Measurements from ENCODE around the gene ENTR1.

ENTR1 gene

GRCh38 chr9:136372561-136373299 lies 37.7 kb downstream of the ENTR1 start:
- H3K27ac ChIP-seq = peak overlapping the region; percentile 87
- no peaks in the 10 kb centered on the region for H3K27me3 ChIP-seq (ENCODE audit: insufficient read depth, low read depth, severe bottlenecking)
- TF ChIP-seq CTCF (IDR thresholded peaks at IDR 0.05; ENCODE audit: low read depth, low read length) = peak; percentile 66
- peaks cover 27% of the 10 kb centered on the region for H3K36me3 ChIP-seq
- no peaks in the 10 kb centered on the region for H3K9me3 ChIP-seq (ENCODE audit: severe bottlenecking)
- H3K4me3 ChIP-seq (ENCODE audit: low read depth, low read length) = peak overlapping the region; percentile 43
- DNase-seq = peak; percentile 74

GRCh38 chr9:136372006-136372405 lies 38.4 kb downstream of the ENTR1 start:
- Histone ChIP-seq H3K36me3 (peaks cover 31% of the 10 kb centered on the region), H3K9me3 (ENCODE audit: severe bottlenecking) (no peaks in the 10 kb centered on the region), H3K4me3 (ENCODE audit: low read depth, low read length) (no peak overlapping the region; the same call in 1 of the 2 replicates), H3K27ac (peak overlapping the region; percentile 87), H3K27me3 (ENCODE audit: insufficient read depth, low read depth, severe bottlenecking) (no peaks in the 10 kb centered on the region)
- DNase-seq = no peak
- no peak for TF ChIP-seq CTCF (IDR thresholded peaks at IDR 0.05; ENCODE audit: low read depth, low read length)

- Histone ChIP-seq H3K4me3 (ENCODE audit: low read depth, low read length) (no peak overlapping the region), H3K9me3 (ENCODE audit: severe bottlenecking) (no peaks in the 10 kb centered on the region), H3K36me3 (peaks cover 36% of the 10 kb centered on the region), H3K27me3 (ENCODE audit: insufficient read depth, low read depth, severe bottlenecking) (no peaks in the 10 kb centered on the region), H3K27ac (no peak overlapping the region)
- TF ChIP-seq CTCF (IDR thresholded peaks at IDR 0.05; ENCODE audit: low read depth, low read length) = no peak
- no peak for DNase-seq
Measured at GRCh38 chr9:136371533-136371880, 38.9 kb downstream of the ENTR1 start.

GRCh38 chr9:136370687-136371532 lies 39.5 kb downstream of the ENTR1 start:
- peaks cover 35% of the 10 kb centered on the region for H3K36me3 ChIP-seq
- TF ChIP-seq CTCF (IDR thresholded peaks at IDR 0.05; ENCODE audit: low read depth, low read length) = no peak
- no peaks in the 10 kb centered on the region for H3K27me3 ChIP-seq (ENCODE audit: insufficient read depth, low read depth, severe bottlenecking)
- no peaks in the 10 kb centered on the region for H3K9me3 ChIP-seq (ENCODE audit: severe bottlenecking)
- no peak overlapping the region for H3K27ac ChIP-seq
- no peak overlapping the region for H3K4me3 ChIP-seq (ENCODE audit: low read depth, low read length)
- no peak for DNase-seq

GRCh38 chr9:136370037-136370436 lies 40.4 kb downstream of the ENTR1 start:
- no peak for TF ChIP-seq CTCF (IDR thresholded peaks at IDR 0.05; ENCODE audit: low read depth, low read length)
- H3K36me3 ChIP-seq = peaks cover 30% of the 10 kb centered on the region
- no peak for DNase-seq

More at GRCh38 chr9:136370037-136370436, 40.4 kb downstream of the ENTR1 start:
- Histone ChIP-seq H3K9me3 (ENCODE audit: severe bottlenecking) (no peaks in the 10 kb centered on the region), H3K27ac (no peak overlapping the region), H3K27me3 (ENCODE audit: insufficient read depth, low read depth, severe bottlenecking) (no peaks in the 10 kb centered on the region), H3K4me3 (ENCODE audit: low read depth, low read length) (no peak overlapping the region)

Data from WERI-Rb-1 (cell line).